MG63 (cell line): ENCODE measurements around the gene SNRPD3. TPM values are rescaled to one million over a fixed set of nuclear protein-coding genes. Genes with fewer than 3 reads are reported as not detected.
"Not testable (repeated sequence)": the region's sequence is repeated elsewhere in the genome, so short reads cannot be mapped to it uniquely, and the experiment has no call there.

Experiments used
- DNase-seq: peaks from one replicate; pipeline ENCODE4 v3.0.0-alpha.2; 2020
- H3K27me3 ChIP-seq: fragments of 250-450 bp; sonication (Bioruptor Pico); 2 replicates; pipeline ENCODE4 v1.5.1; 2020; ENCODE audit warnings: mild to moderate bottlenecking, moderate library complexity
- H3K36me3 ChIP-seq: fragments of 250-450 bp; sonication (Bioruptor Pico); 2 replicates; pipeline ENCODE4 v1.5.1; 2020; ENCODE audit warnings: mild to moderate bottlenecking, moderate library complexity
- H3K4me3 ChIP-seq: fragments of 250-450 bp; sonication (Bioruptor Pico); 2 replicates; pipeline ENCODE4 v1.5.1; 2020; ENCODE audit warnings: mild to moderate bottlenecking, moderate library complexity
- H3K9me3 ChIP-seq: fragments of 250-450 bp; sonication (Bioruptor Pico); 2 replicates; pipeline ENCODE4 v1.5.1; 2020; ENCODE audit warnings: mild to moderate bottlenecking, moderate library complexity
- total RNA-seq: library from RNA; depleted of rRNA; stranded (reverse); fragments of >200 nt; shearing (Covaris generic); gene quantifications from 2 replicates; pipeline ENCODE4 v1.2.3, GENCODE V29; 2014; ENCODE audit warnings: low replicate concordance; rRNA removed

The SNRPD3 gene
- total RNA-seq, 1 experiment from 2014 or later: 110 TPM

GRCh38 chr22:24609888-24610287 lies 54.1 kb downstream of the SNRPD3 start:
- DNase-seq, H3K36me3 ChIP-seq, H3K9me3 ChIP-seq, H3K4me3 ChIP-seq, H3K27me3 ChIP-seq: not testable (repeated sequence)

- H3K36me3 ChIP-seq, H3K27me3 ChIP-seq, H3K4me3 ChIP-seq, DNase-seq, H3K9me3 ChIP-seq: not testable (repeated sequence)
Observed at GRCh38 chr22:24614794-24615193, 59.0 kb downstream of the SNRPD3 start.

GRCh38 chr22:24621244-24621643 lies 65.4 kb downstream of the SNRPD3 start:
- not testable (repeated sequence) for H3K27me3 ChIP-seq, DNase-seq, H3K4me3 ChIP-seq, H3K36me3 ChIP-seq, H3K9me3 ChIP-seq

- not testable (repeated sequence) for H3K9me3 ChIP-seq, DNase-seq, H3K4me3 ChIP-seq, H3K27me3 ChIP-seq, H3K36me3 ChIP-seq
Observed at GRCh38 chr22:24622596-24622995, 66.8 kb downstream of the SNRPD3 start.

Other genes starting within 250 kb of the SNRPD3 start
- gene ADORA2A, start 128.4 kb upstream of the SNRPD3 start, total RNA-seq: 0.16 and 2.0 TPM in 2 replicates
- not detected in 2 replicates for gene UPB1, start 60.7 kb upstream of the SNRPD3 start, total RNA-seq
- gene GUCD1, start 861 bp upstream of the SNRPD3 start, total RNA-seq: 66.8 and 128 TPM in 2 replicates
- gene LRRC75B, start 37.1 kb downstream of the SNRPD3 start, total RNA-seq: 5.9 TPM in 1 of 2 replicates, not detected in the other
- gene GGT1, start 47.2 kb downstream of the SNRPD3 start, total RNA-seq: 2.2 TPM in 1 of 2 replicates, not detected in the other
- gene PIWIL3, start 218.7 kb downstream of the SNRPD3 start, total RNA-seq: not detected in 2 replicates